HEK293 (cell line): ENCODE measurements around the gene FLCN.

Experiments used
- CTCF ChIA-PET: fragments of 350-600 bp; formaldehyde crosslinking; extraction: SDS; loops from one replicate; lab custom pipeline; 2021; ENCODE audit warnings: antibody characterized with exemption; lab: Yijun Ruan, JAX
- POLR2A ChIA-PET: fragments of 300-600 bp; formaldehyde crosslinking; extraction: SDS; loops from one replicate; lab custom pipeline; 2020; ENCODE audit warnings: antibody characterized with exemption, inconsistent platforms; lab: Yijun Ruan, JAX
- H3K27ac ChIP-seq: fragments of 200-500 bp; sonication (Bioruptor generic); 2 replicates; pipeline ENCODE4 v1.5.1; 2014; ENCODE audit warnings: low read depth, low read length, control low read depth, inconsistent platforms; ENCODE audit errors: extremely low read depth
- H3K36me3 ChIP-seq, 2 experiments: fragments of 200-500 bp in 1 of 2; sonication (Bioruptor generic) in 1 of 2; 1 replicate in 1 of 2; 2 replicates in 1 of 2; pipeline ENCODE4 v1.5.1; 2014 to 2017; ENCODE audit warnings: inconsistent platforms in 2 of 2, low read length in 2 of 2; ENCODE audit not compliant: control insufficient read depth in 2 of 2, insufficient read depth in 1 of 2
- H3K4me1 ChIP-seq: fragments of 200-500 bp; sonication (Bioruptor generic); 2 replicates; pipeline ENCODE4 v1.5.1; 2014; ENCODE audit warnings: mild to moderate bottlenecking, low read length, inconsistent platforms; ENCODE audit not compliant: control insufficient read depth, insufficient read depth
- H3K4me3 ChIP-seq: 2 replicates; pipeline ENCODE4 v1.5.1; 2011; ENCODE audit warnings: low read depth, mild to moderate bottlenecking, control low read depth, low read length, moderate library complexity
- H3K9me3 ChIP-seq: fragments of 200-500 bp; sonication (Bioruptor generic); 2 replicates; pipeline ENCODE4 v1.5.1; 2014; ENCODE audit warnings: low read depth, low read length, inconsistent platforms; ENCODE audit not compliant: control insufficient read depth, insufficient read depth
- SCRT1 ChIP-seq: fragments of 450-650 bp; formaldehyde crosslinking; IDR thresholded peaks from 2 replicates; pipeline ENCODE4 v1.5.1; 2016; ENCODE audit warnings: missing biosample characterization, missing genetic modification characterization, borderline replicate concordance
- WT1 ChIP-seq: fragments of 450-650 bp; formaldehyde crosslinking; IDR thresholded peaks from 2 replicates; pipeline ENCODE4 v1.5.1; 2016; ENCODE audit warnings: missing biosample characterization, missing genetic modification characterization
- ZBTB1 ChIP-seq: fragments of 450-650 bp; formaldehyde crosslinking; IDR thresholded peaks from 2 replicates; pipeline ENCODE4 v1.5.1; 2016; ENCODE audit warnings: missing biosample characterization, missing genetic modification characterization
- ZBTB17 ChIP-seq: fragments of 450-650 bp; formaldehyde crosslinking; IDR thresholded peaks from 2 replicates; pipeline ENCODE4 v1.5.1; 2016; ENCODE audit warnings: missing biosample characterization, missing genetic modification characterization
- ZBTB44 ChIP-seq: fragments of 450-650 bp; IDR thresholded peaks from 2 replicates; pipeline ENCODE4 v1.5.1; 2018; ENCODE audit warnings: missing biosample characterization, mild to moderate bottlenecking, missing genetic modification characterization
- ZBTB49 ChIP-seq: fragments of 450-650 bp; formaldehyde crosslinking; IDR thresholded peaks from 2 replicates; pipeline ENCODE4 v1.5.1; 2016; ENCODE audit warnings: missing biosample characterization, missing genetic modification characterization, low read depth
- ZBTB6 ChIP-seq: fragments of 450-650 bp; formaldehyde crosslinking; IDR thresholded peaks from 2 replicates; pipeline ENCODE4 v1.5.1; 2017; ENCODE audit warnings: missing biosample characterization, missing genetic modification characterization
- ZFHX2 ChIP-seq: fragments of 450-650 bp; formaldehyde crosslinking; conservative IDR thresholded peaks from 2 replicates; pipeline ENCODE4 v1.5.1; 2016; ENCODE audit warnings: missing biosample characterization, missing genetic modification characterization
- ZNF10 ChIP-seq: fragments of 450-650 bp; formaldehyde crosslinking; IDR thresholded peaks from 2 replicates; pipeline ENCODE4 v1.5.1; 2017; ENCODE audit warnings: missing biosample characterization, missing genetic modification characterization
- ZNF132 ChIP-seq: fragments of 450-650 bp; formaldehyde crosslinking; IDR thresholded peaks from 2 replicates; pipeline ENCODE4 v1.5.1; 2017; ENCODE audit warnings: missing biosample characterization, missing genetic modification characterization, borderline replicate concordance
- ZNF19 ChIP-seq: fragments of 450-650 bp; formaldehyde crosslinking; IDR thresholded peaks from 2 replicates; pipeline ENCODE4; 2016; ENCODE audit warnings: missing biosample characterization, missing genetic modification characterization, low read depth
- ZNF23 ChIP-seq: fragments of 450-650 bp; formaldehyde crosslinking; IDR thresholded peaks from 2 replicates; pipeline ENCODE4 v1.5.1; 2016; ENCODE audit warnings: missing biosample characterization, missing genetic modification characterization, borderline replicate concordance
- ZNF274 ChIP-seq, 2 experiments: fragments of 200-500 bp in 1 of 2; fragments of 450-650 bp in 1 of 2; sonication (Bioruptor generic) in 1 of 2; formaldehyde crosslinking in 1 of 2; IDR thresholded peaks; 2 replicates each; pipeline versions ENCODE4 v1.5.1 to v1.6.1; 2014 to 2016; ENCODE audit warnings: borderline replicate concordance in 1 of 2, inconsistent platforms in 1 of 2, low read length in 1 of 2, missing biosample characterization in 1 of 2, missing genetic modification characterization in 1 of 2
- ZNF404 ChIP-seq: fragments of 450-650 bp; formaldehyde crosslinking; IDR thresholded peaks from 2 replicates; pipeline ENCODE4 v1.5.1; 2017; ENCODE audit warnings: missing biosample characterization, missing genetic modification characterization
- ZNF423 ChIP-seq: fragments of 450-650 bp; formaldehyde crosslinking; IDR thresholded peaks from 2 replicates; pipeline ENCODE4 v1.5.1; 2016; ENCODE audit warnings: missing biosample characterization, missing genetic modification characterization
- ZNF433 ChIP-seq: fragments of 450-650 bp; formaldehyde crosslinking; IDR thresholded peaks from 2 replicates; pipeline ENCODE4 v1.5.1; 2016; ENCODE audit warnings: missing biosample characterization, missing genetic modification characterization, low read depth
- ZNF501 ChIP-seq: fragments of 450-650 bp; formaldehyde crosslinking; IDR thresholded peaks from 2 replicates; pipeline ENCODE4 v1.5.1; 2016; ENCODE audit warnings: missing biosample characterization, missing genetic modification characterization
- ZNF549 ChIP-seq: fragments of 450-650 bp; IDR thresholded peaks from 2 replicates; pipeline ENCODE4 v1.5.1; 2018; ENCODE audit warnings: missing biosample characterization, missing genetic modification characterization, mild to moderate bottlenecking, inconsistent platforms, moderate library complexity
- ZNF585B ChIP-seq: fragments of 450-650 bp; formaldehyde crosslinking; IDR thresholded peaks from 2 replicates; pipeline ENCODE4 v1.5.1; 2016; ENCODE audit warnings: missing biosample characterization, missing genetic modification characterization
- ZNF600 ChIP-seq: fragments of 450-650 bp; formaldehyde crosslinking; IDR thresholded peaks from 2 replicates; pipeline ENCODE4 v1.5.1; 2016; ENCODE audit warnings: missing biosample characterization, missing genetic modification characterization
- ZNF629 ChIP-seq: fragments of 450-650 bp; formaldehyde crosslinking; IDR thresholded peaks from 2 replicates; pipeline ENCODE4 v1.5.1; 2017; ENCODE audit warnings: missing biosample characterization, missing genetic modification characterization
- ZNF776 ChIP-seq: fragments of 450-650 bp; formaldehyde crosslinking; IDR thresholded peaks from 2 replicates; pipeline ENCODE4 v1.5.0; 2017; ENCODE audit warnings: missing biosample characterization, missing genetic modification characterization, borderline replicate concordance
- ZNF777 ChIP-seq: fragments of 450-650 bp; formaldehyde crosslinking; IDR thresholded peaks from 2 replicates; pipeline ENCODE4 v1.5.1; 2017; ENCODE audit warnings: missing biosample characterization, missing genetic modification characterization, borderline replicate concordance
- TF ChIP-seq, protein P1 (sequence below): fragments of 450-650 bp; formaldehyde crosslinking; conservative IDR thresholded peaks from 2 replicates; pipeline ENCODE4 v1.5.1; 2016; ENCODE audit warnings: low read depth, missing biosample characterization, missing genetic modification characterization
- TF ChIP-seq, protein P2 (sequence below): sonication (generic); formaldehyde crosslinking; IDR thresholded peaks from 2 replicates; pipeline ENCODE4 v1.8.1; 2022; ENCODE audit warnings: mild to moderate bottlenecking, moderate library complexity, missing genetic modification reagents

The FLCN gene

DNA sequence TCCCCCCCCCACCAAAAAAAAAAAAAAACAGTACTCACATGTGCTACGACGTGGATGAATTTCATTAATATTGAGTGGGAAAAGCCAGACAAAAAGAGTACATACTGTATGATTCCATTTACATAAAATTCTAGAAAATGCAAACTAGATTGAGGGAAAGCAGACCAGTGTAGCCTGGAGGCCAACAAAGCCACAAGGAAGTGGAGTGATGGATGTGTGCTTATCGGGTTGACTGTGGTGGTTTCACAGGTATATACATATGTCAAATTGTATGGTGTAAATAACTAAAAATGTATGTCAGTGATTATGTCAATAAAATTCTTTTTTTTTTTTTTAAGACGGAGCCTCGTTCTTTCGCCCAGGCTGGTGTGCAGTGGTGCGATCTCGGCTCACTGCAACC lies 29.0 kb downstream of the FLCN start (continued):
- no peak for TF ChIP-seq SCRT1 (tag by site-specific recombination)
- TF ChIP-seq ZNF776, result no peak
- no peak for TF ChIP-seq ZBTB44 (tag by site-specific recombination)
- TF ChIP-seq, protein P1, sequence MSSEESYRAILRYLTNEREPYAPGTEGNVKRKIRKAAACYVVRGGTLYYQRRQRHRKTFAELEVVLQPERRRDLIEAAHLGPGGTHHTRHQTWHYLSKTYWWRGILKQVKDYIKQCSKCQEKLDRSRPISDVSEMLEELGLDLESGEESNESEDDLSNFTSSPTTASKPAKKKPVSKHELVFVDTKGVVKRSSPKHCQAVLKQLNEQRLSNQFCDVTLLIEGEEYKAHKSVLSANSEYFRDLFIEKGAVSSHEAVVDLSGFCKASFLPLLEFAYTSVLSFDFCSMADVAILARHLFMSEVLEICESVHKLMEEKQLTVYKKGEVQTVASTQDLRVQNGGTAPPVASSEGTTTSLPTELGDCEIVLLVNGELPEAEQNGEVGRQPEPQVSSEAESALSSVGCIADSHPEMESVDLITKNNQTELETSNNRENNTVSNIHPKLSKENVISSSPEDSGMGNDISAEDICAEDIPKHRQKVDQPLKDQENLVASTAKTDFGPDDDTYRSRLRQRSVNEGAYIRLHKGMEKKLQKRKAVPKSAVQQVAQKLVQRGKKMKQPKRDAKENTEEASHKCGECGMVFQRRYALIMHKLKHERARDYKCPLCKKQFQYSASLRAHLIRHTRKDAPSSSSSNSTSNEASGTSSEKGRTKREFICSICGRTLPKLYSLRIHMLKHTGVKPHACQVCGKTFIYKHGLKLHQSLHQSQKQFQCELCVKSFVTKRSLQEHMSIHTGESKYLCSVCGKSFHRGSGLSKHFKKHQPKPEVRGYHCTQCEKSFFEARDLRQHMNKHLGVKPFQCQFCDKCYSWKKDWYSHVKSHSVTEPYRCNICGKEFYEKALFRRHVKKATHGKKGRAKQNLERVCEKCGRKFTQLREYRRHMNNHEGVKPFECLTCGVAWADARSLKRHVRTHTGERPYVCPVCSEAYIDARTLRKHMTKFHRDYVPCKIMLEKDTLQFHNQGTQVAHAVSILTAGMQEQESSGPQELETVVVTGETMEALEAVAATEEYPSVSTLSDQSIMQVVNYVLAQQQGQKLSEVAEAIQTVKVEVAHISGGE, result no peak
- TF ChIP-seq ZBTB1 (tag by site-specific recombination), result no peak
- no peak for TF ChIP-seq ZNF777 (tag by site-specific recombination)
- no peak for TF ChIP-seq ZNF132 (tag by site-specific recombination)
- no peak for TF ChIP-seq ZNF433 (tag by site-specific recombination)
- TF ChIP-seq ZNF501 (tag by site-specific recombination), result no peak
- TF ChIP-seq ZBTB6 (tag by site-specific recombination), result no peak
- TF ChIP-seq ZFHX2, result no peak
- no peak for TF ChIP-seq ZNF274 (IDR thresholded peaks at IDR 0.05; ENCODE audit: low read length)
- TF ChIP-seq ZNF274 (tag by site-specific recombination; IDR thresholded peaks at IDR 0.05; ENCODE audit: borderline replicate concordance), result no peak
- TF ChIP-seq ZNF19, result no peak
- TF ChIP-seq, all 188 proteins: peak for 0

GRCh38 chr17:17206913-17207335 lies 30.0 kb downstream of the FLCN start:
- CTCF ChIA-PET, result interaction anchor here (0.6 to 1.1 kb wide), 3 partner anchors 25 to 671 kb away, joined by 3 read pairs; no protein-coding TSS in a partner anchor
- Histone ChIP-seq H3K9me3 (no peaks in the 10 kb centered on the region), H3K36me3 (peaks cover 0 to 36% of the 10 kb centered on the region in 2 experiments; a peak in 2 of 3 replicates), H3K4me1 (peaks cover 5% of the 10 kb centered on the region)
- POLR2A ChIA-PET, result interaction anchor here (1.0 to 1.8 kb wide), 3 partner anchors 29 to 73 kb away, joined by 4 to 6 read pairs (median 4); partner anchors contain the start of gene FLCN
- TF ChIP-seq ZNF585B (tag by site-specific recombination) (no peak), ZNF23 (tag by site-specific recombination) (no peak), ZNF600 (tag by site-specific recombination) (peak; percentile 63; the same call in 1 of the 2 replicates), ZNF404 (tag by site-specific recombination) (no peak), ZNF10 (tag by site-specific recombination) (peak; percentile 95; the same call in 1 of the 2 replicates), ZNF629 (tag by site-specific recombination) (no peak), ZNF549 (no peak), ZNF423 (tag by site-specific recombination) (no peak), ZBTB49 (no peak), ZBTB17 (tag by site-specific recombination) (peak; percentile 87), WT1 (no peak)
- TF ChIP-seq, protein P2, sequence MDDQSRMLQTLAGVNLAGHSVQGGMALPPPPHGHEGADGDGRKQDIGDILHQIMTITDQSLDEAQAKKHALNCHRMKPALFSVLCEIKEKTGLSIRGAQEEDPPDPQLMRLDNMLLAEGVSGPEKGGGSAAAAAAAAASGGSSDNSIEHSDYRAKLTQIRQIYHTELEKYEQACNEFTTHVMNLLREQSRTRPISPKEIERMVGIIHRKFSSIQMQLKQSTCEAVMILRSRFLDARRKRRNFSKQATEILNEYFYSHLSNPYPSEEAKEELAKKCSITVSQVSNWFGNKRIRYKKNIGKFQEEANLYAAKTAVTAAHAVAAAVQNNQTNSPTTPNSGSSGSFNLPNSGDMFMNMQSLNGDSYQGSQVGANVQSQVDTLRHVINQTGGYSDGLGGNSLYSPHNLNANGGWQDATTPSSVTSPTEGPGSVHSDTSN (CRISPR knock-in tag), result 0 out of 2 replicates have a peak, but pooled peaks have one; percentile 43
- TF ChIP-seq, all 188 proteins: peak for 4
- Histone ChIP-seq H3K4me3 (no peak overlapping the region), H3K27ac (no peak overlapping the region)
